ENCODE measurements around the gene HSD17B8. TPM values are rescaled to one million over a fixed set of nuclear protein-coding genes. Genes with fewer than 3 reads are reported as not detected.

HSD17B8 gene
- polyA plus RNA-seq, 1 of the 3 experiments (the other 2 are of a cell fraction): 37.5 TPM

DNA sequence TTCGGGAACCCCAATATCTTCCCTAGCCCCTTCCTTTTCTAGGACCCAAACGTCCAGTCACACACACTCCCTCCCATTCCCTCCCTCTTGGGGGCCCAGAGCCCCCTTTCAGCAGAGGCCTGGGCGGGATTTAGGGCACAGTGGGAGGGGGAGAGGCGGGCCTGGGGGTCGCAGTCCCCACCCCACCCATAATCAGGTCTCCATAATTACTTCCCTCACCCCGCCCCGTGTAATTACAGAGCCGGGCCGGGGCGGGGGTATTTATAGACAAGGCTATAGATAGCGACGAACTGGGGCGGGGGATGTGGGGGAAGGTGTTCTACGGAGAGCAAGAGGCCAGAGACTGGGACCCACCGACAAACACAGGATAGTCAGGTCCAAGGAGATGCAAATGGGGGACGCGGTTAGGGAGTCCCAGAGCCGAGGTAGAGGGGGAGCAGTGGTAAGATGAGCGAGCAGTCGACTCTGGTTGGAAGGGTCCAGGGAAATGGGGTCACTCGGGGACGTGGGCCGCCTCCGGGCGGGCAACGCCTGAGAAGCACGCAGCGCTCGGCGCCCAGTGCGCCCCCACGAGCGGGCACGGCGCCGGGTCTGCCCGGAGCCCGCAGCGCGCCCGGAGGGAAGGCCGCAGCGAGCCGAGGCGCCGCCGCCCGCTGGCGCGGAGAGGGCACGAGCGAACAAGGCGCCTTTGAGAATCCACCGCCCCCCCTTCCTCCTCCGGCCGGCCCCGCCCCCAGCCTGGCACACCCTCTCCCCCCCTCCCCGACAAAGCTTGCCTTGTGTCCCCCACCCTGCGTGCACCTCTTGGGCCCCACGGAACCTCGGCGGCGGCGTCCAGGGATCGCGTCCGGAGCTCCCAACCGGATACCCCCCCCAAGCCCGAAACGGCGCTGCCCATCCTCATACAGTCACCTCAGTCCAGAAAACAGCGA is 11.5 kb upstream of the HSD17B8 start:
- no peaks in the 10 kb centered on the region for H3K27me3 ChIP-seq (ENCODE audit: insufficient read depth)
- WGBS (ENCODE audit: low lambda C conversion rate): 44% methylated on average over 31 of the region's 72 CpGs
- H3K79me2 ChIP-seq (ENCODE audit: insufficient read depth): peaks cover 7% of the 10 kb centered on the region
- POLR2A ChIA-PET: no interaction called here
- DNase-seq: peak; percentile 75
- H3K9me3 ChIP-seq: no peaks in the 10 kb centered on the region
- CTCF ChIA-PET: interaction anchor here (0.8 to 1.9 kb wide), 6 partner anchors 15 to 62 kb away, joined by 3 to 10 read pairs (median 4); no protein-coding TSS in a partner anchor
- H3F3A ChIP-seq (replicated peaks; ENCODE audit: insufficient read depth): peaks cover 10% of the 10 kb centered on the region
- no peak overlapping the region; a peak in 1 of 4 replicates for H3K4me3 ChIP-seq (ENCODE audit: low read depth in 2 of 2, low read length in 1 of 2)
- H4K20me1 ChIP-seq (ENCODE audit: insufficient read depth): peaks cover 8% of the 10 kb centered on the region
- H3K9me2 ChIP-seq: no peaks in the 10 kb centered on the region
- H3K4me2 ChIP-seq: 0 out of 2 replicates have a peak overlapping the region, but pooled peaks have one; percentile 29
- no peak overlapping the region for H3K9ac ChIP-seq
- H2AFZ ChIP-seq (ENCODE audit: low read depth): no peak overlapping the region
- peaks cover 0 to 22% of the 10 kb centered on the region in 2 experiments; a peak in 1 of 4 replicates for H3K4me1 ChIP-seq (ENCODE audit: control insufficient read depth in 1 of 2, insufficient read depth in 2 of 2, low read depth in 1 of 2, low read length in 1 of 2)
- TF ChIP-seq MAX (IDR thresholded peaks at IDR 0.05; ENCODE audit: low read depth) (no peak), RXRA (IDR thresholded peaks at IDR 0.05; ENCODE audit: borderline replicate concordance, low read depth) (no peak), GATA2 (CRISPR knock-in tag; IDR thresholded peaks at IDR 0.05) (no peak), SMC3 (IDR thresholded peaks at IDR 0.05; ENCODE audit: low read depth, low read length) (no peak), TEAD4 (IDR thresholded peaks at IDR 0.05; ENCODE audit: borderline replicate concordance, insufficient read depth) (no peak), CTCF (IDR thresholded peaks at IDR 0.05) (no peak), TAF1 (IDR thresholded peaks at IDR 0.05; ENCODE audit: borderline replicate concordance, low read depth, low read length) (no peak), SIN3A (IDR thresholded peaks at IDR 0.05; ENCODE audit: borderline replicate concordance, low read depth, low read length) (no peak), NFIC (IDR thresholded peaks at IDR 0.05; ENCODE audit: borderline replicate concordance) (no peak), JUND (IDR thresholded peaks at IDR 0.05) (no peak), CHD2 (IDR thresholded peaks at IDR 0.05; ENCODE audit: low read length, partially characterized antibody) (no peak), FOXJ3 (CRISPR knock-in tag; IDR thresholded peaks at IDR 0.05) (no peak), EP300 (IDR thresholded peaks at IDR 0.05; ENCODE audit: borderline replicate concordance in 1 of 2, low read depth in 1 of 2, low read length in 1 of 2) (no peak), FOSL2 (IDR thresholded peaks at IDR 0.05; ENCODE audit: borderline replicate concordance, low read depth) (no peak), ELF1 (IDR thresholded peaks at IDR 0.05) (no peak)
- TF ChIP-seq, protein P1, sequence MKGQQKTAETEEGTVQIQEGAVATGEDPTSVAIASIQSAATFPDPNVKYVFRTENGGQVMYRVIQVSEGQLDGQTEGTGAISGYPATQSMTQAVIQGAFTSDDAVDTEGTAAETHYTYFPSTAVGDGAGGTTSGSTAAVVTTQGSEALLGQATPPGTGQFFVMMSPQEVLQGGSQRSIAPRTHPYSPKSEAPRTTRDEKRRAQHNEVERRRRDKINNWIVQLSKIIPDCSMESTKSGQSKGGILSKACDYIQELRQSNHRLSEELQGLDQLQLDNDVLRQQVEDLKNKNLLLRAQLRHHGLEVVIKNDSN (IDR thresholded peaks at IDR 0.05; ENCODE audit: borderline replicate concordance, low read depth): no peak
- TF ChIP-seq, protein P2, sequence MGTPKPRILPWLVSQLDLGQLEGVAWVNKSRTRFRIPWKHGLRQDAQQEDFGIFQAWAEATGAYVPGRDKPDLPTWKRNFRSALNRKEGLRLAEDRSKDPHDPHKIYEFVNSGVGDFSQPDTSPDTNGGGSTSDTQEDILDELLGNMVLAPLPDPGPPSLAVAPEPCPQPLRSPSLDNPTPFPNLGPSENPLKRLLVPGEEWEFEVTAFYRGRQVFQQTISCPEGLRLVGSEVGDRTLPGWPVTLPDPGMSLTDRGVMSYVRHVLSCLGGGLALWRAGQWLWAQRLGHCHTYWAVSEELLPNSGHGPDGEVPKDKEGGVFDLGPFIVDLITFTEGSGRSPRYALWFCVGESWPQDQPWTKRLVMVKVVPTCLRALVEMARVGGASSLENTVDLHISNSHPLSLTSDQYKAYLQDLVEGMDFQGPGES (IDR thresholded peaks at IDR 0.05; ENCODE audit: low read depth, low read length): no peak
- no peak overlapping the region for H3K27ac ChIP-seq (ENCODE audit: low read depth in 2 of 2, low read length in 1 of 2)
- peaks cover 17 to 38% of the 10 kb centered on the region in 2 experiments for H3K36me3 ChIP-seq (replicated peaks in 1 of 2; ENCODE audit: control insufficient read depth in 1 of 2, insufficient read depth in 2 of 2, low read length in 1 of 2)

Data from SK-N-SH (cell line).